Left lung (tissue), 10 donors: ENCODE measurements around the gene AUTS2. TPM values are rescaled to one million over a fixed set of nuclear protein-coding genes. Genes with fewer than 3 reads are reported as not detected.

Source experiments
- ATAC-seq: fragments of 200-7000 bp; cut with Tn5 transposase; one replicate; pipeline ENCODE4 v1.9.1; 2020; ENCODE audit warnings: moderate library complexity
- DNase-seq, 4 donors: peaks; one replicate each; pipeline ENCODE4 v3.0.0-alpha.2; 2013 to 2020
- H3K27ac ChIP-seq, 2 donors: fragments of 200-600 bp; sonication (generic) in 1 of 2; one replicate each; pipeline versions ENCODE4 v1.5.0 to v1.8.0; 2020 to 2021
- H3K27me3 ChIP-seq, 2 donors: fragments of 200-600 bp; sonication (generic) in 1 of 2; one replicate each; pipeline versions ENCODE4 v1.5.0 to v1.8.0; 2020 to 2021
- H3K36me3 ChIP-seq, 2 donors: fragments of 200-600 bp; sonication (generic) in 1 of 2; one replicate each; pipeline versions ENCODE4 v1.5.0 to v1.8.0; 2020 to 2021
- H3K4me1 ChIP-seq, 2 donors: fragments of 200-600 bp; one replicate each; pipeline ENCODE4 v1.8.0; 2021
- H3K4me3 ChIP-seq, 2 donors: fragments of 200-600 bp; sonication (generic) in 1 of 2; one replicate each; pipeline versions ENCODE4 v1.5.0 to v1.8.0; 2020 to 2021; ENCODE audit warnings: mild to moderate bottlenecking in 1 of 2
- H3K9me3 ChIP-seq, 2 donors: fragments of 200-600 bp; sonication (generic) in 1 of 2; one replicate each; pipeline versions ENCODE4 v1.5.0 to v1.8.0; 2020 to 2021
- intact Hi-C, 2 donors: fragments of 100-400 bp; cut with DNase I; formaldehyde crosslinking; loops; one replicate each; pipeline versions ENCODE4 v1.11.2 to v1.14.2; 2022
- polyA plus RNA-seq, 6 donors: library from polyadenylated mRNA; unstranded; fragments of 120-200 nt; gene quantifications; one replicate each; pipeline ENCODE4 v1.2.1, GENCODE V29; 2013; ENCODE audit not compliant: insufficient read length in 6 of 6
- total RNA-seq, 2 donors: library from RNA; stranded (reverse); fragmentation: NEBNext Ultra II Directional; extraction: Animal tissue kit (Norgen Biotek cat#: 25700); gene quantifications; one replicate each; pipeline ENCODE4 v1.2.1, GENCODE V29; 2021
- TF ChIP-seq, protein P1 (sequence below), 2 donors: fragments of 200-600 bp; sonication (generic) in 1 of 2; IDR thresholded peaks; one replicate each; pipeline versions ENCODE4 v1.5.0 to v1.8.0; 2021; ENCODE audit warnings: antibody characterized with exemption in 2 of 2
- donor health status: DM: no; HTN: yes; CAD: no.
- donor health status: DM: no; HTN: no; CAD: no.

AUTS2 gene
- total and polyA plus RNA-seq, 8 donors = 40.4 to 119 (median 103) TPM

DNA sequence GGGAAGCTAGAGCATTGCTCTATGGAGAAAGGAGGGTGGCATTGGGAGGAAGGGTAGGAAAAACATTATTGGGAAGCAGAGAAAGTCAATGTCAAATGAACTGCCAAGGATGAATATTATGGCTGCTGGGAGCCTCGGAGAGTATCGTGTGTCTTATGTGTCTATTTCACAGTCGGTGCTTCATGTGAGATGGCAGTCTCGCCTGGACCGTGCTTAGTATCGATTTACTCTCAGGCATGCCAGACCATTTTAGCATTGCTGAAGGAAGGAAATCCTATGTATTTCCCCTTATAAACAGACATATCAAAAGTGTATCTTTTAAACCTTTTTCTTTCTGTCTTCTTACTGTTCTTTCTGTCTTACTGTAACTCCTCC, 612.6 kb downstream of the AUTS2 start:
- no peaks in the 10 kb centered on the region for H3K4me1 ChIP-seq
- H3K9me3 ChIP-seq = no peaks in the 10 kb centered on the region
- no peak overlapping the region for H3K27ac ChIP-seq
- TF ChIP-seq, protein P1, sequence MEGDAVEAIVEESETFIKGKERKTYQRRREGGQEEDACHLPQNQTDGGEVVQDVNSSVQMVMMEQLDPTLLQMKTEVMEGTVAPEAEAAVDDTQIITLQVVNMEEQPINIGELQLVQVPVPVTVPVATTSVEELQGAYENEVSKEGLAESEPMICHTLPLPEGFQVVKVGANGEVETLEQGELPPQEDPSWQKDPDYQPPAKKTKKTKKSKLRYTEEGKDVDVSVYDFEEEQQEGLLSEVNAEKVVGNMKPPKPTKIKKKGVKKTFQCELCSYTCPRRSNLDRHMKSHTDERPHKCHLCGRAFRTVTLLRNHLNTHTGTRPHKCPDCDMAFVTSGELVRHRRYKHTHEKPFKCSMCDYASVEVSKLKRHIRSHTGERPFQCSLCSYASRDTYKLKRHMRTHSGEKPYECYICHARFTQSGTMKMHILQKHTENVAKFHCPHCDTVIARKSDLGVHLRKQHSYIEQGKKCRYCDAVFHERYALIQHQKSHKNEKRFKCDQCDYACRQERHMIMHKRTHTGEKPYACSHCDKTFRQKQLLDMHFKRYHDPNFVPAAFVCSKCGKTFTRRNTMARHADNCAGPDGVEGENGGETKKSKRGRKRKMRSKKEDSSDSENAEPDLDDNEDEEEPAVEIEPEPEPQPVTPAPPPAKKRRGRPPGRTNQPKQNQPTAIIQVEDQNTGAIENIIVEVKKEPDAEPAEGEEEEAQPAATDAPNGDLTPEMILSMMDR (IDR thresholded peaks at IDR 0.05) = no peak
- no peaks in the 10 kb centered on the region for H3K27me3 ChIP-seq
- no peaks in the 10 kb centered on the region for H3K36me3 ChIP-seq
- DNase-seq = no peak
- intact Hi-C loops = no loop called here
- no peak overlapping the region for H3K4me3 ChIP-seq
- ATAC-seq = no peak

GRCh38 chr7:70212281-70212680, 614.0 kb downstream of the AUTS2 start:
- no peaks in the 10 kb centered on the region for H3K36me3 ChIP-seq
- TF ChIP-seq, protein P1 (IDR thresholded peaks at IDR 0.05) = no peak
- no peak for ATAC-seq
- intact Hi-C loops = no loop called here
- H3K4me3 ChIP-seq = no peak overlapping the region
- no peaks in the 10 kb centered on the region for H3K9me3 ChIP-seq
- no peaks in the 10 kb centered on the region for H3K27me3 ChIP-seq
- H3K4me1 ChIP-seq = no peaks in the 10 kb centered on the region
- no peak for DNase-seq
- H3K27ac ChIP-seq = no peak overlapping the region

DNA sequence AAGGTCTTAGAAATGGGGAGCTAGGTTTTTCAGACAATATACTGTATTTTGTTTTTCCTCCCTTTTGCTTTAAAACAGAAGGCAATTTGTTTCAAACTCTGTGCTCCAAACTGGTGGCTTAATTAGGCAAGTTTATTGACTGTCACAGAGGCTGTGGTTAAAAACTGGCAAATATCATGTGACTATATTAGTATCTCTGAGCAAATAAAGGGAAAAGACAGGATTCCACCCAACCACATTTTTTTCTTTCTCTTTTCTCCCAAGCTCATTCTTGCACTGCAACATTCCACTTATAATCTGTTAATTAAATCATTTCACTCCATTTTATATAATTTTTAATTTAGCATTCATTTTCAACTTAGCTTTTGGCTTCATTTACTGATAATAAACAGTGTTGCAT, 615.8 kb downstream of the AUTS2 start:
- Histone ChIP-seq H3K36me3 (no peaks in the 10 kb centered on the region), H3K4me1 (no peaks in the 10 kb centered on the region), H3K4me3 (no peak overlapping the region), H3K9me3 (no peaks in the 10 kb centered on the region), H3K27ac (no peak overlapping the region), H3K27me3 (no peaks in the 10 kb centered on the region)
- ATAC-seq = no peak
- no peak for DNase-seq
- TF ChIP-seq, protein P1 (IDR thresholded peaks at IDR 0.05) = no peak
- intact Hi-C loops = no loop called here

DNA sequence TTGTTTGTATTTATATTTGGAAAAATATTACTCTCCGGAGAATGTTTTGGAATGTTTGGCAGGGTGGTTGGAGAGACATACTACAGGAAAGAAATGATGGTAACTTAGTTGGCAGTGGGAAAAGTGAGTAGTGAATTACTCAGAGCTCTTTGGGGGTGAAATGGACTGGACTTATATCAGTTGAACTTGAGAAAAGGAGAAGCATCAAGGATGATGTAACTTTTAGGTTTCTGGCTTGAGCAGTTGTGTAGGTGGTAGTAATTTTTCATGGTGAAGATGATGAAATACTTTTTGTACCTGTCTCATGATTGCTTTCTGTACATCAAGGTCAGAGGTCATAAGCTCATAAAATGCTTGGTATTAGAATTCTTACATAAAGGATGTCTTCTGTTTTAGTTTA, 617.2 kb downstream of the AUTS2 start:
- Histone ChIP-seq H3K4me3 (no peak overlapping the region), H3K27me3 (no peaks in the 10 kb centered on the region), H3K36me3 (no peaks in the 10 kb centered on the region), H3K4me1 (no peaks in the 10 kb centered on the region), H3K27ac (no peak overlapping the region), H3K9me3 (no peaks in the 10 kb centered on the region)
- DNase-seq = no peak
- TF ChIP-seq, protein P1 (IDR thresholded peaks at IDR 0.05) = no peak
- no peak for ATAC-seq
- intact Hi-C loops = no loop called here

DNA sequence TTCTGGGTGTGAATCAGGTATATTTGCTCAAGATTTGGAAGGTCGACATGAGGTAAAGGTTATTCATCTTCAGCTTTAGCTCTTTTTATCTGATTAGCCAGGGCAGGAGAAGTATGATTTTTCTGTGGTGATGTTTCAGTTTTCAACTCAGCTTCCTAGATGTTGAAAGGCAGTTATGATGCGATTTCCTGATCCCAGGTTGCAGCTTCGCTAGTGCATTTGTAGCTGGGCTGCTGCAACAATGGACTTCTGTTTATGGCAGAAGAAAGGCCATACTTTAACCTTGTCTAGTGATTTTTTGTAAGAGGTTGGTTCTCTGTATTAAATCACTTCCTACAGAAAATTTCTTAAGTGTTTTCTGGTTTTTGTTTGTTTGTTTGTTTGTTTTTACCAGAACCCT, 619.3 kb downstream of the AUTS2 start:
- intact Hi-C loops = no loop called here
- Histone ChIP-seq H3K27me3 (no peaks in the 10 kb centered on the region), H3K27ac (no peak overlapping the region), H3K9me3 (no peaks in the 10 kb centered on the region), H3K4me1 (no peaks in the 10 kb centered on the region), H3K36me3 (no peaks in the 10 kb centered on the region), H3K4me3 (no peak overlapping the region)
- ATAC-seq = no peak
- TF ChIP-seq, protein P1 (IDR thresholded peaks at IDR 0.05) = no peak
- DNase-seq = no peak
